Naive thymus-derived CD8-positive, alpha-beta T cell (primary cell): ENCODE measurements around the gene EEF1AKMT2. TPM values are rescaled to one million over a fixed set of nuclear protein-coding genes. Genes with fewer than 3 reads are reported as not detected.
A peak's percentile ranks its signal among the peaks of the same experiment; 100 is the strongest.
"Not testable (repeated sequence)": the region's sequence is repeated elsewhere in the genome, so short reads cannot be mapped to it uniquely, and the experiment has no call there.

Experiments used
- ATAC-seq, 2 donors: fragments of 150-1000 bp; cut with Tn5 transposase in 1 of 2; sonication (Bioruptor Pico), chemical (Tn5 transposase) in 1 of 2; 1 replicate in 1 of 2; 2 replicates in 1 of 2; pipeline ENCODE4 v1.10.0; 2021; ENCODE audit warnings: mild to moderate bottlenecking in 2 of 2, moderate library complexity in 2 of 2
- POLR2A ChIA-PET: fragments of 350-600 bp; sonication (Branson Sonifier 250); formaldehyde crosslinking; loops from one replicate; lab custom pipeline; 2021; ENCODE audit warnings: antibody characterized with exemption; lab: Charles Lee
- DNase-seq, 10 donors: peaks; one replicate each; pipeline versions ENCODE4 v3.0.0 to v3.0.0-alpha.2; 2020 to 2022
- H3K27ac Mint-ChIP-seq, 10 donors: one replicate each; pipeline ENCODE4 v1.8.0; 2020 to 2022; ENCODE audit warnings: mild to moderate bottlenecking in 10 of 10, mixed read lengths in 10 of 10, moderate library complexity in 4 of 10, inconsistent platforms in 1 of 10
- H3K27me3 Mint-ChIP-seq, 5 donors: one replicate each; pipeline ENCODE4 v1.8.0; 2021 to 2022; ENCODE audit warnings: mixed read lengths in 5 of 5
- H3K36me3 Mint-ChIP-seq, 3 donors: one replicate each; pipeline ENCODE4 v1.8.0; 2020 to 2022; ENCODE audit warnings: mixed read lengths in 3 of 3, mild to moderate bottlenecking in 2 of 3, inconsistent platforms in 1 of 3
- H3K4me1 Mint-ChIP-seq, 4 donors: one replicate each; pipeline ENCODE4 v1.8.0; 2021 to 2022; ENCODE audit warnings: mixed read lengths in 4 of 4
- H3K4me3 Mint-ChIP-seq, 10 donors: one replicate each; pipeline ENCODE4 v1.8.0; 2020 to 2022; ENCODE audit warnings: mild to moderate bottlenecking in 10 of 10, mixed read lengths in 10 of 10, moderate library complexity in 6 of 10, inconsistent platforms in 1 of 10
- H3K9me3 Mint-ChIP-seq, 9 donors: one replicate each; pipeline ENCODE4 v1.8.0; 2020 to 2022; ENCODE audit warnings: mixed read lengths in 9 of 9, mild to moderate bottlenecking in 3 of 9, inconsistent platforms in 1 of 9, moderate library complexity in 1 of 9
- polyA plus RNA-seq, 3 donors: library from polyadenylated mRNA; unstranded; fragments of 300-500 nt; fragmentation: Illumina TruSeq; gene quantifications; one replicate each; pipeline ENCODE4 v1.2.3, GENCODE V29; 2021
- total RNA-seq, 8 experiments: library from RNA in 2 of 8; stranded (reverse) in 2 of 8; gene quantifications; one replicate each; pipeline ENCODE4 v1.2.3 and lab custom pipeline; 2021 to 2026

EEF1AKMT2 gene
- total RNA-seq: 10 to 100 TPM; 18.4 to 22.4 TPM
- 10 to 100 TPM; 21.1 to 29.9 (median 22.6) TPM for polyA plus RNA-seq
- 5.4 to 16.4 (median 10.5) reads per million in 6 experiments for total RNA-seq (lab: John Stamatoyannopoulos, UW)

DNA sequence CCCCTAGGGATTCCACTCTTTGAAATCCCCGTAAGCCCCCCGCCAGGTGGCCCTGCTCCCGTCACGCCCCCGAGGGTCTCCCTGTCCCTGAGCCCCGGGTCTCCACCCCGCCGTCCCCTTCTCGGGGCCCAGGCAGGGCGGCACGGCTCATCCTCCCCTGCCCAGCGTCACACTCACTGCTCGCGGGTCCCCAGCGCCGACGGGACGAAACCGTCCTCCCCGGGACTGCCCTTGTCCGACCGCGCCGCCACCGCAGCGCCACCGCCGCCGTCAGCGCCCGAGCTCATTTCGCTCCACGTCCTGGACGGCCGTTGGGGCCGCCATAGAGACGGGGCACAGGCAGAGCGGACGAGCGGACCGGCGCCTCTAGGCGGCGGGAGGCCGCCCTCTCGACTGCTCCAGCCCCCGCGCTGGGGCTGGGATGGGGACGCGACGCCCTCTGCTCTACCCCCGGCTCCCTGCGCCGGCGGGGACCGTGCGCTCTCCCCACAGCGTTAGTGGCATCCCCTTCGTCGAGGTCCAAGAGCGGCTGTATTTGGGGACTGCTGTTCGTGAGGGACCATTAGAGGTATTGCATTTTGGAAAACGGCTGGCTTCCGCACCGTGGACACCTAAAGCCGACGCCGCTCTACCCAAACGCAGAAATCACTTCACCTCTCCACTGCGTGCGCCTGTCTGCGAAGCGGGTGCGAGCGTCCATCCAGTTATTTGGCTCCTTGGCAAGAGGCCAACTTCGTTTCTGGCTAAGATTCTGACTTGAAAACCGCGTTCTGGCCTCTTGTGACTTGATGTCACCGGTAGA, at the start of gene EEF1AKMT2:
TSS of gene EEF1AKMT2 (minus strand) at position 341 of the 802 bp plus-strand sequence. CDS start at position 287, 54 bp downstream.
- peak within 1 kb of the TSS; percentile 90 to 98 (median 96) for H3K27ac Mint-ChIP-seq
- H3K27me3 Mint-ChIP-seq: no peaks in the 10 kb centered on the region
- DNase-seq: peak; percentile 60 to 88 (median 78)
- peaks cover 0 to 19% (median 0%) of the 10 kb centered on the region in 3 donors for H3K36me3 Mint-ChIP-seq
- peak within 1 kb of the TSS; percentile 94 to 100 (median 98) for H3K4me3 Mint-ChIP-seq
- H3K9me3 Mint-ChIP-seq: no peaks in the 10 kb centered on the region
- H3K4me1 Mint-ChIP-seq: peaks cover 7 to 25% (median 23%) of the 10 kb centered on the region in 4 donors
- POLR2A ChIA-PET: interaction anchor here (0.6 to 1.8 kb wide), 8 partner anchors 10 to 330 kb away, joined by 3 to 15 read pairs (median 4); partner anchors contain the start of genes ABRAXAS2 and LHPP
- peak; percentile 96 to 97 for ATAC-seq

GRCh38 chr10:124837687-124838086, 46.0 kb upstream of the EEF1AKMT2 start:
- Mint-ChIP-seq H3K9me3 (no peaks in the 10 kb centered on the region), H3K4me3 (no peak overlapping the region), H3K4me1 (no peaks in the 10 kb centered on the region), H3K27ac (peak overlapping the region in 1 of 10 donors; percentile 13), H3K36me3 (peaks cover 0 to 53% (median 10%) of the 10 kb centered on the region in 3 donors), H3K27me3 (no peaks in the 10 kb centered on the region)
- ATAC-seq (no peak), DNase-seq (no peak)
- POLR2A ChIA-PET: no interaction called here

- Mint-ChIP-seq H3K27me3 (no peaks in the 10 kb centered on the region), H3K4me1 (no peaks in the 10 kb centered on the region), H3K27ac (peak overlapping the region in 3 of 10 donors; percentile 34 to 48 (median 35)), H3K36me3 (peaks cover 0 to 90% (median 33%) of the 10 kb centered on the region in 3 donors), H3K9me3 (no peaks in the 10 kb centered on the region), H3K4me3 (no peak overlapping the region)
- POLR2A ChIA-PET: no interaction called here
- ATAC-seq: no peak
- no peak for DNase-seq
These were observed 39.4 kb upstream of the EEF1AKMT2 start for GRCh38 chr10:124831116-124831515.

- Mint-ChIP-seq H3K4me1 (no peaks in the 10 kb centered on the region), H3K4me3 (no peak overlapping the region), H3K27ac (no peak overlapping the region), H3K9me3 (no peaks in the 10 kb centered on the region), H3K36me3 (peaks cover 0 to 86% (median 33%) of the 10 kb centered on the region in 3 donors), H3K27me3 (no peaks in the 10 kb centered on the region)
- ATAC-seq (no peak), DNase-seq (no peak)
- POLR2A ChIA-PET: no interaction called here
These were observed 38.8 kb upstream of the EEF1AKMT2 start for GRCh38 chr10:124830445-124830844.

GRCh38 chr10:124829447-124830115, 37.9 kb upstream of the EEF1AKMT2 start:
- Mint-ChIP-seq H3K27ac (peak overlapping the region in 1 of 10 donors; percentile 70), H3K36me3 (peaks cover 0 to 82% (median 27%) of the 10 kb centered on the region in 3 donors), H3K9me3 (no peaks in the 10 kb centered on the region), H3K4me3 (no peak overlapping the region), H3K4me1 (no peaks in the 10 kb centered on the region), H3K27me3 (no peaks in the 10 kb centered on the region)
- POLR2A ChIA-PET: no interaction called here
- no peak for DNase-seq
- ATAC-seq: no peak

DNA sequence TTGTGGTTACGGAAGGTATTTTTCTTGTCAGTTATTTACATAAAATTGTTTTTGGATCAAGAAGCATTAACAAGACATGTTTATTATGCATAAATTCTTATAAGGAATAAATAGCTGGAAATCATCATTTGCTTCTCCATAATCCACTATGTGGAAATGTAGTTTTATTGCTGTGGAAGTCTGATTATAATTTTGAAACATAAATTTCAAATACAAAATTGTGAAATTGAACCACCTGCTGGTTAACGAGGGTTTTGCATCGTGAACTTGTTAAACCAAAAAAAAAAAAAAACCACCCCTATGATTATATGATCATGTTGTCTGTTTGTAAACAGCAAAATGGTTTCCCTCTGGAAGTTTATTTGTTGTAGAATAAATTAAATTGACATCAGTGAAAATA, 35.8 kb upstream of the EEF1AKMT2 start:
- Mint-ChIP-seq H3K4me1 (no peaks in the 10 kb centered on the region), H3K36me3 (peaks cover 0 to 70% (median 24%) of the 10 kb centered on the region in 3 donors), H3K4me3 (no peak overlapping the region), H3K9me3 (no peaks in the 10 kb centered on the region), H3K27me3 (no peaks in the 10 kb centered on the region), H3K27ac (no peak overlapping the region)
- ATAC-seq (no peak), DNase-seq (peak in 3 of 10 donors; percentile 17 to 25 (median 25))
- POLR2A ChIA-PET: interaction anchor here (0.7 kb wide), 2 partner anchors 85 to 117 kb away, joined by 3 read pairs; no protein-coding TSS in a partner anchor

DNA sequence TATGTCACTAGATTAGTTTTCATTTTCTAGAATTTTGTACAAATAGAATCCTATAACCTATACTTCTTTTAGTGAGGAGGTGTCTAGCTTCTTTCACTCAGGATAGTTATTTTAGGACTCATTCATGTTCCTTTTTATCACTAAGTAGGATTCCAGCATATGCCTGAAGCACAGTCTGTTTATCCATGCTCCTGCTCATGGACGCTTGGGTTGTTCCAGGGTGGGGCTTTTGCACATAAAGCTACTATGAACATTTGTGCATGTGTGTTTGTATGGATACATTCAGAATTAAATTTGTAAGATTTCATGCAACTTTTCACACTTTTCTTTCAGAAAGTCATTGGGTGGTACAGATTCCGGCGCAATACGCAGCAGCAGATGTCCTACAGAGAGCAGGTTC, 34.6 kb upstream of the EEF1AKMT2 start:
- Mint-ChIP-seq H3K4me3 (no peak overlapping the region), H3K9me3 (no peaks in the 10 kb centered on the region), H3K4me1 (peaks cover 0 to 2% (median under 1%) of the 10 kb centered on the region in 4 donors), H3K36me3 (peaks cover 0 to 69% (median 29%) of the 10 kb centered on the region in 3 donors), H3K27me3 (no peaks in the 10 kb centered on the region), H3K27ac (peak overlapping the region in 1 of 10 donors; percentile 1)
- DNase-seq: no peak
- ATAC-seq: no peak
- POLR2A ChIA-PET: interaction anchor here (0.6 kb wide), 1 partner anchor 49 kb away, joined by 5 read pairs; no protein-coding TSS in a partner anchor

- Mint-ChIP-seq H3K27ac (no peak overlapping the region), H3K36me3 (peaks cover 0 to 66% (median 27%) of the 10 kb centered on the region in 3 donors), H3K9me3 (no peaks in the 10 kb centered on the region), H3K4me3 (no peak overlapping the region), H3K4me1 (peaks cover 0 to 2% (median under 1%) of the 10 kb centered on the region in 4 donors), H3K27me3 (no peaks in the 10 kb centered on the region)
- DNase-seq (no peak), ATAC-seq (no peak)
- POLR2A ChIA-PET: no interaction called here
These were observed 34.0 kb upstream of the EEF1AKMT2 start for GRCh38 chr10:124825702-124826101.

DNA sequence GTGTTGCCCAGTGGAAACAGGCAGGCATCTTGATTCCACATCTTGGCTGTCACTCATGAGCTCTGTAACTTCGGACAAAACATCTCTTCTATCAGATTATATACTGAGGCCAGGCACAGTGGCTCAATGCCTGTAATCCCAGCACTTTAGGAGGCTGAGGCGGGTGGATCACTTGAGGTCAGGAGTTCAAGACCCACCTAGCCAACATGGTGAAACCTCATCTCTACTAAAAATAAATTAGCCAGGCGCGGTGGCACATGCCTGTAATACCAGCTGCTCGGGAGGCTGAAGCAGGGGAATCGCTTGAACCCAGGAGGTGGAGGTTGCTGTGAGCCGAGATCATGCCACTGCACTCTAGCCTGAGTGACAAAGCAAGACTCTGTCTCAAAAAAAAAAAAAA, 33.2 kb upstream of the EEF1AKMT2 start:
- DNase-seq, H3K4me3 Mint-ChIP-seq, H3K9me3 Mint-ChIP-seq, ATAC-seq, H3K27me3 Mint-ChIP-seq, POLR2A ChIA-PET, H3K4me1 Mint-ChIP-seq: not testable (repeated sequence)
- peak overlapping the region in 1 of 10 donors; percentile 4 for H3K27ac Mint-ChIP-seq
- H3K36me3 Mint-ChIP-seq: peaks cover 0 to 62% (median 30%) of the 10 kb centered on the region in 3 donors

DNA sequence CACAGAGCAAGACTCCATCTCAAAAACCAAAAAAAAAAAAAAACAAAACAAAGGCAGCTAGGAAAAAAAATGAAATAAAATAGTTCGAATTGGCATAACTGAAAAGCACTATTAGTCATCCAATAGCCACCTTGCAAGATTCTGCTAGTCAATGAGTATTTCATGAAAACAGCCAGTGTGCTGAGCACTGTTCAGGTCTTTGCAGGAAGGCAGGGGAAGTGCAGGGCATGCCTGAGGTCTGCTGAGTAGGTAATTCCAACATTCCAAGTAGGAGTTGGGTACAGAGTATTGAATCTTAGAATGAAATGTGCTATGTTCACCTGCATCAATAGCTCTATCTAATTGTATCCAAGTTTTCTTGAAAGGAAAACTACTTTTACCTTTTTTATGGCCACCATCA, 32.8 kb upstream of the EEF1AKMT2 start:
- DNase-seq (no peak), ATAC-seq (no peak)
- POLR2A ChIA-PET: no interaction called here
- Mint-ChIP-seq H3K27me3 (no peaks in the 10 kb centered on the region), H3K36me3 (peaks cover 0 to 62% (median 29%) of the 10 kb centered on the region in 3 donors), H3K9me3 (no peaks in the 10 kb centered on the region), H3K4me1 (peaks cover 0 to 2% (median under 1%) of the 10 kb centered on the region in 4 donors), H3K4me3 (no peak overlapping the region), H3K27ac (peak overlapping the region in 2 of 10 donors; percentile 63 to 66)

- DNase-seq (no peak), ATAC-seq (no peak)
- Mint-ChIP-seq H3K36me3 (peaks cover 0 to 60% (median 18%) of the 10 kb centered on the region in 3 donors), H3K9me3 (no peaks in the 10 kb centered on the region), H3K4me1 (peaks cover 0 to 5% (median 2%) of the 10 kb centered on the region in 4 donors), H3K27me3 (no peaks in the 10 kb centered on the region), H3K27ac (no peak overlapping the region), H3K4me3 (no peak overlapping the region)
- POLR2A ChIA-PET: no interaction called here
These were observed 29.8 kb upstream of the EEF1AKMT2 start for GRCh38 chr10:124821520-124821919.

DNA sequence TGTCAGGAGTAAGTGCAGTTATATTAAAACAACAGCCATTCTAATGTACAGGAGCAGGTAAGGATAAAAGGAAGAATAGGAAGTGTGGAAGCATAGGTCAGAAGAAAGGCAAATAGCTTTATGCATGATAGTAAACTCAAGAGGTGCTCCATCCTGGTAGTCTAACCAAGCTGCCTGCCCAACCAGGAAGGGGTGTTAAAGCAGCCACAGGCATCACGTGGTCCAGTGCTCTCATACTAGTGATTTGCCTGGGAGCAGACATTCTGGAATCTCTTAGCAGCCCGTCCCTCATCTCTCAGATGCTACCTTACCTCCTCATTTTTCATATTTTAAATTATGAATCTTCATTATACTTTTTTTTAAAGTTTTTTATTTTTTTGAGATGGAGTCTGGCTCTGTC, 28.4 kb upstream of the EEF1AKMT2 start:
- H3K4me1 Mint-ChIP-seq: peaks cover 0 to 5% (median 2%) of the 10 kb centered on the region in 4 donors
- POLR2A ChIA-PET: no interaction called here
- H3K27ac Mint-ChIP-seq: peak overlapping the region in 1 of 10 donors; percentile 15
- no peaks in the 10 kb centered on the region for H3K9me3 Mint-ChIP-seq
- no peak for ATAC-seq
- H3K27me3 Mint-ChIP-seq: no peaks in the 10 kb centered on the region
- H3K4me3 Mint-ChIP-seq: no peak overlapping the region
- H3K36me3 Mint-ChIP-seq: peaks cover 0 to 63% (median 15%) of the 10 kb centered on the region in 3 donors
- DNase-seq: no peak
